22Rv1 (cell line): Measurements from ENCODE around the gene DDX31.

ENCODE experiments used
- CTCF ChIP-seq: fragments of 450-650 bp; IDR thresholded peaks from 2 replicates; pipeline ENCODE4 v1.5.1; 2017; ENCODE audit warnings: mild to moderate bottlenecking
- ZFX ChIP-seq: fragments of 450-650 bp; IDR thresholded peaks from 2 replicates; pipeline ENCODE4 v1.6.1; 2017; ENCODE audit warnings: antibody characterized with exemption, borderline replicate concordance

DNA sequence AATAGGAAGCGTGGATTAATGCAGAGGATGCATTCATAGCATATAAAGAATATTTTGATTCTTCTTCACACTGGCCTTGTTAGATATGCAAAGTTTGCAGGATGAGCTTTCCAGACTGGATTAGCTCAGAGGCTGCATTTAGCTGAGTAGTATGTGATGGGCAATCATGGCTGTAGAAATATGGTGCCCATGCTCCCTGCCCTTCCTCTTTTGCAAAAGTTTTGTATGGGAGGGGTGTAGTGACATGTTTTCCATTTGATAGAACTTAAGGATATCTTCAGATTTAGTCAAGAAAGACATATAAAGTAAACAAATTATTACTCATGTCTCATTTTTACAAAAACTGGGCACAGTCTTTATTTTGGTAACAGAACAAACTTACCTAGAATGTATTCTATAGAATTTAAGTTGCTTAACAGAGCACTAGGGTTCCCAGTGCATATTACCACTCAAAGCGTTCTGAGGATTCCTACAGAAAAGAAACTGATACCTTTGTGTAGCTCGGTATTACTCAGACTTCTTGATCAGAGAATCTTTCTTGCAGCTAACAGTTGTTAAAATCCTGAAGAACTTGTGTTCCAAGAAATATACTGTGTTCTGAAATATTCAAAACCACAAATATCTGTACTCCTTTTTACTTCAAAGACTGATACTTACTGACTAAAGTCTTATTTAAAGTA lies 10.3 kb upstream of the DDX31 start:
- no peak for TF ChIP-seq CTCF
- no peak for TF ChIP-seq ZFX
